GM19193 (cell line): ENCODE measurements around the gene CLBA1.

Experiments
- POLR2A ChIP-seq: IDR thresholded peaks from 4 replicates; pipeline ENCODE4 v1.6.1; 2011; ENCODE audit not compliant: insufficient read depth, insufficient read length; ENCODE audit errors: extremely low read depth

CLBA1 gene

GRCh38 chr14:105010106-105010505 is 24.5 kb downstream of the CLBA1 start:
- TF ChIP-seq POLR2A, result no peak

- TF ChIP-seq POLR2A, result no peak
Observed at GRCh38 chr14:105010891-105011291, 25.3 kb downstream of the CLBA1 start.

DNA sequence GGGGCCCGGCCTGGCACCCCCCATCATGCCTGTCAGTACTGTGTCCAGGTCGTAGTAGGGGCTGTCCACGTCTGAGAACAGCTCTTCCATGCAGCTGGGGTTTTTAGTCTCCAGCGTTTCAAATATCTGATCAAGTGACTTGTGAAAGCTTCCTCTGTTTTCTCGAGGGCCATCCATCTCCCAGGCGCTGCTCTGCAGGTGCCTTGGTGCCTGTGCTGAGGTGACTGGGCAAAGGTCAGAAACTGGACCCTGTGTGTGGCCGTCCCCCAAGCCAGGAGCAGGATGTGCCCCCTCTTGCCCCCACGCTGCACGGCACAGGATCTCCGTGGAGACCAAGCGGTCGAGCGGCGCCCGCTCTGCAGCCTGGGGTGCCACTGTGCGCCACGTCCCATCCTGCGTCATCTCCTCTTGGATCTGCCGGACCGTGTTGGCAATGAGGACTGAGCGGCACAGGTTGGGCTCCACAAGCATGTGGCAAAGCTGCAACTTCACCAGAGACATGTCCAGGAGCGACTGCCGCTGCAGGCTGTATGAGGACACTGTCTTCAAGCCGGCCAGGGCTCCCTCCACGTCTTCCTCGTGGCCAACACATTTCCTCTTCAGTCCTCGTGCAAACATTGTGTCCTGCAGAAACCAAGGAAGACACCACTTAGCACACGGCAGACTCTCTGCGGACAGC is 25.9 kb downstream of the CLBA1 start:
- TF ChIP-seq POLR2A, result no peak

DNA sequence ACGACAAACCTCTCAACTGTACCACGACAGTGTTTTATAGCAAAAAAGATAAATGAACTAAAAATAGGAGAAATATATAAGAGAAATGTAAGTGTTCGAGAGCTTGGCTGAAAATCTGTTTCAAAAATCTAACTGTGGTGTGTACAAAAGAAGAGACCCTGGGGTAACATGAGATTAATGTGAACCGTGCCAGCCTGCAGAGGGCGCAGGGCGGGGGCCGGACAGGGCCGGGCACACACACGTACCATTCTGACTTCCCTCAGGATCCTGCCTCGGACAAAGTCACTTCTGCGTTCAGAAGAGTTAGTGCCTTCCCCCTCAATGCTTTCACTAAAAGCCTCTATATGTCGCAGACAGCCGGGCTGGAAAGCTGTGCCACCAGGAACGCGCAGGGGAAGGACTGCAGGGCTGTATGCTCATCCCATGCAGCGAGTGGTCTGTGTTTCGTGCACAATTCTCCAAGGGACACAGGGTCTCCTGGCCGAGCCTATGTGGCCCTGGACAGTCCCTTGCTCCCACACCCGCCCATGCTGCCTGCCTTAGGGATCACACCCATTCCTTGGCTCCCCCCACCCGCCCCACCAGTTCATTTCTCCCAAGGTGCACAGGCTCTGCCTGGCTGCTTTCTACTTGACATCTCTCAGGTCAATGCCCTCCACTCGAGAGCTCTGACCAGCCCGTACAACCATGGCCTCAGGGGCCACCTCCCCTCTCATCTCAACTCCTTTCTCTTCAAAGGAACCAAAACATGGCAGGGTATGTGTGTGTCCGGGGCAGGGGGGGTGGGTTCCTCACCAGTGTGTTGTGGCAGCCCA is 26.8 kb downstream of the CLBA1 start:
- TF ChIP-seq POLR2A, result no peak

GRCh38 chr14:105013150-105013785 is 27.7 kb downstream of the CLBA1 start:
- no peak for TF ChIP-seq POLR2A

DNA sequence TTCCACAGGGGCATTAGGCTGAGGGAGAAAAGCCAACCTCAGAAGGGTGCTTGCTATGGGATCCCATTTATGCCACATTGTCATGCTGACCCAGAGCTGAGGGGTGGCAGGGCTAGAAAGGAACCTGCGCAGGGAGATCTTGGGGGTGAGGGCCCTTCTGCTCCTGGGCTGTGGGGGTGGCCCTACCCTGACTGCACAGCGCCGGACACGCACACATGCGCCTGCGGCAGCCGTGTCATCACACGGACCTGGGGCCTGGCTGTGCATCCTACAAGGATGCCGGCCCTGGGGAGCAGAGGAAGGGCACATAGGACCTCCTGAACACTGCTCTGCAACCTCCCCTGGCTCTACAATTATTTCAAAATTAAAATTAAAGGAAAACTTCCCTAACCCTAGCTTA is 28.4 kb downstream of the CLBA1 start:
- no peak for TF ChIP-seq POLR2A

DNA sequence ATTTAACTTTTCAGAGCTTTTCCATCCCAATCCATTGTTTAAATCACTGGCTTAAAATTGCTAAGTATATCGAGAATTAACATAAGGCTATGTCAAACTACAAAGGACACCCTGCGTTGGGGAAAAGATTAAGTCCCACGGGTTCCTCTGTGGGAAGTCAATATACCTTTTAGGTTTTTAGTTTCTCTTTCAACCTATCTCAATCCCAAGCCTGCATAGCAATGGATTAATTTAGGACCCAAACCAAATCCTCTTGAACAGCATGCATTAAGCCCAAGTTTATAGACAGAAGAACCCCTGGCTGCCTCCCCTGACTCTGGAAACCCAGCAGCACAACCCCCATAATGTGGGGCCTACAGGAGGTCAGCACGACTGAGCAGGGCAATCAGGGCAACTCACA is 29.0 kb downstream of the CLBA1 start:
- no peak for TF ChIP-seq POLR2A

GRCh38 chr14:105015242-105015641 is 29.7 kb downstream of the CLBA1 start:
- TF ChIP-seq POLR2A, result no peak

GRCh38 chr14:105015905-105016304 is 30.3 kb downstream of the CLBA1 start:
- no peak for TF ChIP-seq POLR2A

GRCh38 chr14:105018414-105018813 is 32.8 kb downstream of the CLBA1 start:
- no peak for TF ChIP-seq POLR2A

DNA sequence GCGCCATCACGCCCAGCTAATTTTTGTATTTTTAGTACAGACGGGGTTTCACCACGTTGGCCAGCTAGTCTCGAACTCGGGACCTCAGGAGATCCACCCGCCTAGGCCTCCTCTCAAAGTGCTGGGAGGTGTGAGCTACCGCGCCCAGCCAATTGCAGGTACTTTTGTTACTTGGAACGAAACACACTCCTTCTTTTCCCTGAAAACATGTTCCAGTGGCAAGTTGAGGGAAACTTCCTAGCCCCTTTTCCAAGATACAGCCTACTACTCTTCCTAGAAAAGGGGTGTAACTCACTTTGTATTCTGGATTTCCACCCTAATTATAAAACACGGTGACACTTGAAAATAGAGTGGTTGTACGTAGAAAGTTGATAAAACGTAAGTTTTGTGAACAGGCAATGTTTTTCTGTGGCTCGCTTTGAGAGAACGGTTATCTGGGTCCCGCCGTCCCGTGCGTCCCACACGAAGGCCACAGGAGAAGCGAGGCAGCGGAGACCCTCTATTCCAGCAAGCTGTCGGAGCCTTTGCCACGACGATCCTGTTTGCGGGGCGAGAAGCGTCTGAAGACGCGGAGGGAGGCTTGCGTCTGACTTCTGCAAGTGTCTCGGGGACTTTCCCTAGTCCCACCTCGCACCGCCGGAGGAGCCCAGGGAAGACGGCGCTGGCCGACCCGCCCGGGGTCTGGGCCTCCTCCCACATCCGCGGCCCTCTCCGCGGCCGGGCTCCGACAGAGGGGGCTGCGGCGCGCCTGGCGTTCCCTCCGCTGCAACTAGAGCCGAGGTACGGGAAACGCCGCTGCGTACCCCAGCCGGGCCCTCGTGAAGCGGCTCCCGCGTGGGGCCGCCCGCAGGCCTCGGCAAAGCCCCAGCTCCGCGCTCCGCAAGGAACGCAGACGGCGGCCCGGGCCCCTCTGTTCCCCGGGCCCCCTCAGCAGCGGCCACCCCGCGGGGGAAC is 34.5 kb downstream of the CLBA1 start:
- no peak for TF ChIP-seq POLR2A

GRCh38 chr14:105020815-105021655 is 35.4 kb downstream of the CLBA1 start, which contains the start of gene CDCA4:
Gene CDCA4, minus strand, starts transcription at chr14:105021083. Its CDS starts 9,154 bp downstream, at chr14:105011929.
- TF ChIP-seq POLR2A, result peak; percentile 91

DNA sequence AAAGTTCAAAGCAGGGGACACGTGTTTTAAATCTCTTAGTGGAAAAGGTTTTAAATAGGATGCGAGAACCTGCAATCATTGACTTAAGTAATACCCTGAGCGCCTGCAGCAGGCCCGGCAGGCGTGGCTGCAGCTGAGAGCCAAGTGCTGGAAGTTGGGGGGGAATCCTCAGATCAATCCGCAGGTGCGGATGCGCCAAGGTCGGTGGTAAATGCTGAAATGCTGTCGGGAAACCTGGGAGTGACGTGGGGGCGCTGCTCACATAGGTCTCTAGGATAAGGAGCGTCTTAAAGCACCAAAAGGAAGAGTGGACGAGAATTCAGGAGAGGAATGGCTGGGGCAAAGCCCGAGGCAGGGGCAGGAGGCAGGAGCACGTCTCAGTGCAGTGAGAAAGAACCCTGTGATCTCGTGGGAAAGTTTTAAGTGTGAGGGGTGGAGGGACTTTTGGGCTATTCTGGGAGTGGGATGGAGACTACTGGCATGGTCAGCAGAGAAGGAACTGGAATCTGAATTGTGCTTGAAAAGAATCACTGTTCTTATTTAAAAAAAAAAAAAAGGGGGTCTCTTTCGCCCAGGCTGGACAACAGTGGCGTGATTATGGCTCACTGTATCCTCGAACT is 36.2 kb downstream of the CLBA1 start:
- no peak for TF ChIP-seq POLR2A

DNA sequence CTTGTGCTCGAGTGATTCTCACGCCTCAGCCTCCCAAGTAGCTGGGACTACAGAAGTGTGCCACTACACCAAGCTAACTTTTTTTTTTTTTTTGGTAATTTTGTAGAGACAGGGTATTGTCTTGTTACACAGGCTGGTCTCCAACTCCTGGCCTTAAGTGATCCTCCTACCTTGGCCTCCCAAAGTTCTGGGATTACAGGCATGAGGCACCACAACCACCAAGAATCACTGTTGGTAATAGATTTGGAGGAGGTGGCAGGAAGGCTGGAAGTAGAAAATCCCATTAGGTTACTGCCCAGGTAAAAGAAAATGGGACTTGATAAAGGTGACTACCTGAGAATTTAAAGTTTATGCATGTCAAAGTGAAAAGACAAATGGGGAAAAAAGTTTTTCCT is 36.7 kb downstream of the CLBA1 start:
- TF ChIP-seq POLR2A, result no peak

DNA sequence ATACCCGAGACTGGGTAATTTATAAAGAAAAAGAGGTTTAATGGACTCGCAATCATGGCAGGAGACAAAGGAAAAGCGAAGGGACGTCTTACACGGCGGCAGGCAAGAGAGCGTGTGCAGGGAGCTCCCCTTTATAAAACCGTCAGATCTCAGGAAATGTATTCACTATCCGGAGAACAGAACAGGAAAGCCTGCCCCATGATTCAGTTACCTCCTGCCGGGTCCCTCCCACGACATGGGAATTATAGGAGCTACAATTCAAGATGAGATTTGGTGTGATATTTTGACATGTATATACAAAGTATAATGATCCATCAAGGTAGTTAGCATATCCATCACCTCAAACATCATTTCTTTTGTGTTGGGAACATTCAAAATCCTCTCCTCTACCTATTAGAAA is 37.6 kb downstream of the CLBA1 start:
- TF ChIP-seq POLR2A, result no peak
